H9 (cell line): Measurements from ENCODE around the gene C9orf43. TPM values are rescaled to one million over a fixed set of nuclear protein-coding genes. Genes with fewer than 3 reads are reported as not detected.

Source experiments
- DNase-seq: peaks from one replicate; pipeline ENCODE4 v3.0.0-alpha.2; 2017
- H2AFZ ChIP-seq: one replicate; pipeline ENCODE4 v1.6.1; 2013; ENCODE audit warnings: mild to moderate bottlenecking, low read length, control low read depth, moderate library complexity
- H2AK5ac ChIP-seq: 2 replicates; pipeline ENCODE4 v1.6.1; 2013; ENCODE audit warnings: low read length, control low read depth, mixed read lengths; ENCODE audit not compliant: insufficient read length
- H2BK120ac ChIP-seq: one replicate; pipeline ENCODE4 v1.6.1; 2013; ENCODE audit warnings: low read depth, mild to moderate bottlenecking, low read length, control low read depth, inconsistent platforms; ENCODE audit not compliant: poor library complexity, severe bottlenecking
- H2BK12ac ChIP-seq: 2 replicates; pipeline ENCODE4 v1.6.1; 2013; ENCODE audit warnings: low read length, control low read depth, mixed read lengths, low read depth; ENCODE audit not compliant: insufficient read length
- H2BK15ac ChIP-seq: 2 replicates; pipeline ENCODE4 v1.6.1; 2013; ENCODE audit warnings: low read depth, low read length, control low read depth
- H2BK20ac ChIP-seq: one replicate; pipeline ENCODE4 v1.6.1; 2013; ENCODE audit warnings: low read depth, mild to moderate bottlenecking, low read length, control low read depth, inconsistent platforms; ENCODE audit not compliant: poor library complexity, severe bottlenecking
- H2BK5ac ChIP-seq: 2 replicates; pipeline ENCODE4 v1.6.1; 2013; ENCODE audit warnings: low read length, control low read depth, mixed read lengths; ENCODE audit not compliant: insufficient read length
- H3K14ac ChIP-seq: 2 replicates; pipeline ENCODE4 v1.6.1; 2013; ENCODE audit warnings: low read length, control low read depth; ENCODE audit not compliant: insufficient read depth
- H3K18ac ChIP-seq: 2 replicates; pipeline ENCODE4 v1.6.1; 2013; ENCODE audit warnings: low read depth, mild to moderate bottlenecking, mixed read lengths, low read length, control low read depth; ENCODE audit not compliant: insufficient read length
- H3K23ac ChIP-seq: 2 replicates; pipeline ENCODE4 v1.6.1; 2013; ENCODE audit warnings: low read length, control low read depth, mixed read lengths, low read depth; ENCODE audit not compliant: insufficient read length
- H3K23me2 ChIP-seq: 2 replicates; pipeline ENCODE4 v1.6.1; 2013; ENCODE audit warnings: low read depth, mild to moderate bottlenecking, mixed read lengths, low read length, control low read depth; ENCODE audit not compliant: insufficient read length, poor library complexity, severe bottlenecking
- H3K27ac ChIP-seq: 2 replicates; pipeline ENCODE4 v1.5.1; 2013; ENCODE audit warnings: low read length, control low read depth, mixed read lengths, low read depth; ENCODE audit not compliant: insufficient read length
- H3K27me3 ChIP-seq: 2 replicates; pipeline ENCODE4 v1.6.1; 2013; ENCODE audit warnings: low read length, control low read depth, inconsistent platforms; ENCODE audit not compliant: insufficient read depth
- H3K4ac ChIP-seq: 2 replicates; pipeline ENCODE4 v1.6.1; 2013; ENCODE audit warnings: low read depth, mild to moderate bottlenecking, control low read depth, inconsistent platforms, low read length, moderate library complexity
- H3K4me1 ChIP-seq: 2 replicates; pipeline ENCODE4 v1.6.1; 2013; ENCODE audit warnings: low read length, control low read depth, inconsistent platforms; ENCODE audit not compliant: insufficient read depth
- H3K4me2 ChIP-seq: 2 replicates; pipeline ENCODE4 v1.6.1; 2013; ENCODE audit warnings: low read length, control low read depth, mixed read lengths; ENCODE audit not compliant: insufficient read length, insufficient read depth
- H3K56ac ChIP-seq: 2 replicates; pipeline ENCODE4 v1.6.1; 2013; ENCODE audit warnings: low read depth, mild to moderate bottlenecking, mixed read lengths, low read length, control low read depth; ENCODE audit not compliant: insufficient read length
- H3K79me1 ChIP-seq: 2 replicates; pipeline ENCODE4 v1.6.1; 2013; ENCODE audit warnings: low read depth, mild to moderate bottlenecking, moderate library complexity, low read length, control low read depth, inconsistent platforms; ENCODE audit not compliant: insufficient read depth, poor library complexity, severe bottlenecking
- H3K79me2 ChIP-seq: 2 replicates; pipeline ENCODE4 v1.6.1; 2013; ENCODE audit warnings: low read length, control low read depth, inconsistent platforms; ENCODE audit not compliant: insufficient read depth
- H3K9ac ChIP-seq: 2 replicates; pipeline ENCODE4 v1.6.1; 2013; ENCODE audit warnings: low read length, control low read depth, mixed read lengths; ENCODE audit not compliant: insufficient read length; ENCODE audit errors: extremely low read depth
- H3K9me3 ChIP-seq: one replicate; pipeline ENCODE4 v1.6.1; 2013; ENCODE audit warnings: low read depth, low read length, inconsistent platforms; ENCODE audit not compliant: control insufficient read depth
- H3T11ph ChIP-seq: one replicate; pipeline ENCODE4 v1.6.1; 2013; ENCODE audit warnings: mild to moderate bottlenecking, low read length, control low read depth, inconsistent platforms
- H4K20me1 ChIP-seq: one replicate; pipeline ENCODE4 v1.6.1; 2013; ENCODE audit not compliant: control insufficient read depth, insufficient read length, insufficient read depth
- H4K5ac ChIP-seq: 2 replicates; pipeline ENCODE4 v1.6.1; 2013; ENCODE audit warnings: low read depth, mild to moderate bottlenecking, mixed read lengths, low read length, control low read depth; ENCODE audit not compliant: insufficient read length
- H4K8ac ChIP-seq: replicated peaks from 2 replicates; pipeline ENCODE4 v1.6.1; 2013; ENCODE audit warnings: low read length, control low read depth, mixed read lengths, low read depth; ENCODE audit not compliant: insufficient read length
- H4K91ac ChIP-seq: 2 replicates; pipeline ENCODE4 v1.6.1; 2013; ENCODE audit warnings: low read depth, mild to moderate bottlenecking, moderate library complexity, mixed read lengths, low read length, control low read depth; ENCODE audit not compliant: insufficient read length
- H3K27ac Mint-ChIP-seq, 3 experiments: 2 replicates in 2 of 3; 3 replicates in 1 of 3; pipeline ENCODE4 v1.8.0; 2020 to 2021; ENCODE audit warnings: mixed read lengths in 3 of 3, mild to moderate bottlenecking in 1 of 3, moderate library complexity in 1 of 3
- H3K27me3 Mint-ChIP-seq: 2 replicates; pipeline ENCODE4 v1.8.0; 2021; ENCODE audit warnings: low read depth, mild to moderate bottlenecking, moderate library complexity, mixed read lengths
- H3K36me3 Mint-ChIP-seq, 3 experiments: 2 replicates in 2 of 3; 3 replicates in 1 of 3; pipeline ENCODE4 v1.8.0; 2020 to 2021; ENCODE audit warnings: low read depth in 3 of 3, mixed read lengths in 3 of 3; ENCODE audit not compliant: insufficient read depth in 1 of 3
- H3K4me1 Mint-ChIP-seq, 2 experiments: 2 replicates each; pipeline ENCODE4 v1.8.0; 2020; ENCODE audit warnings: mixed read lengths in 2 of 2
- H3K4me3 Mint-ChIP-seq, 2 experiments: 2 replicates in 1 of 2; 3 replicates in 1 of 2; pipeline ENCODE4 v1.8.0; 2020 to 2021; ENCODE audit warnings: mild to moderate bottlenecking in 2 of 2, mixed read lengths in 2 of 2, moderate library complexity in 1 of 2
- H3K9me3 Mint-ChIP-seq, 2 experiments: 2 replicates in 1 of 2; 3 replicates in 1 of 2; pipeline ENCODE4 v1.8.0; 2020; ENCODE audit warnings: mild to moderate bottlenecking in 2 of 2, mixed read lengths in 2 of 2, moderate library complexity in 1 of 2
- WGBS: extraction: QIAGEN DNeasy Blood & Tissue Kit; methylation state at CpG from one replicate; pipeline ENCODE4 v1.1.7; 2013; ENCODE audit warnings: missing lambda C conversion rate, low lambda C conversion rate, mixed read lengths; ENCODE audit not compliant: insufficient read length; ENCODE audit errors: extremely low coverage; 5-methylcytosine and 5-hydroxymethylcytosine counted together
- total RNA-seq: library from RNA; stranded (reverse); gene quantifications from 2 replicates; pipeline ENCODE4 v1.2.1, GENCODE V29; 2021
- TF ChIP-seq, protein P1 (sequence below): fragments of 200-600 bp; sonication (generic); conservative IDR thresholded peaks from 3 replicates; pipeline ENCODE4 v1.8.0; 2021; ENCODE audit warnings: antibody characterized with exemption, mild to moderate bottlenecking

C9orf43 gene
- total RNA-seq, 1 experiment from 2014 or later = 0.57 TPM

GRCh38 chr9:113393281-113393680 lies 17.3 kb upstream of the C9orf43 start:
- H3K4me1 Mint-ChIP-seq = no peaks in the 10 kb centered on the region
- no peak overlapping the region for H3K27ac Mint-ChIP-seq

More at GRCh38 chr9:113393281-113393680, 17.3 kb upstream of the C9orf43 start:
- TF ChIP-seq, protein P1, sequence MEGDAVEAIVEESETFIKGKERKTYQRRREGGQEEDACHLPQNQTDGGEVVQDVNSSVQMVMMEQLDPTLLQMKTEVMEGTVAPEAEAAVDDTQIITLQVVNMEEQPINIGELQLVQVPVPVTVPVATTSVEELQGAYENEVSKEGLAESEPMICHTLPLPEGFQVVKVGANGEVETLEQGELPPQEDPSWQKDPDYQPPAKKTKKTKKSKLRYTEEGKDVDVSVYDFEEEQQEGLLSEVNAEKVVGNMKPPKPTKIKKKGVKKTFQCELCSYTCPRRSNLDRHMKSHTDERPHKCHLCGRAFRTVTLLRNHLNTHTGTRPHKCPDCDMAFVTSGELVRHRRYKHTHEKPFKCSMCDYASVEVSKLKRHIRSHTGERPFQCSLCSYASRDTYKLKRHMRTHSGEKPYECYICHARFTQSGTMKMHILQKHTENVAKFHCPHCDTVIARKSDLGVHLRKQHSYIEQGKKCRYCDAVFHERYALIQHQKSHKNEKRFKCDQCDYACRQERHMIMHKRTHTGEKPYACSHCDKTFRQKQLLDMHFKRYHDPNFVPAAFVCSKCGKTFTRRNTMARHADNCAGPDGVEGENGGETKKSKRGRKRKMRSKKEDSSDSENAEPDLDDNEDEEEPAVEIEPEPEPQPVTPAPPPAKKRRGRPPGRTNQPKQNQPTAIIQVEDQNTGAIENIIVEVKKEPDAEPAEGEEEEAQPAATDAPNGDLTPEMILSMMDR = no peak
- no peak overlapping the region for H2BK20ac ChIP-seq
- Mint-ChIP-seq H3K27me3 (no peaks in the 10 kb centered on the region), H3K36me3 (peaks cover 3 to 32% (median 24%) of the 10 kb centered on the region in 3 experiments; a peak in 5 of 7 replicates), H3K9me3 (no peaks in the 10 kb centered on the region), H3K4me3 (no peak overlapping the region)
- H3K23me2 ChIP-seq = no peaks in the 10 kb centered on the region
- no peak overlapping the region for H3K18ac ChIP-seq
- H2BK120ac ChIP-seq = no peak overlapping the region
- H3K4ac ChIP-seq = no peak overlapping the region
- H4K91ac ChIP-seq = no peak overlapping the region
- H3K56ac ChIP-seq = no peak overlapping the region
- H3K14ac ChIP-seq = no peak overlapping the region
- no peak overlapping the region for H3K4me2 ChIP-seq
- H4K8ac ChIP-seq = no peak overlapping the region
- DNase-seq = no peak
- no peak overlapping the region for H3K27ac ChIP-seq
- no peaks in the 10 kb centered on the region for H3K9me3 ChIP-seq
- H3T11ph ChIP-seq = no peak overlapping the region
- H2BK12ac ChIP-seq = no peak overlapping the region
- no peak overlapping the region for H2BK15ac ChIP-seq
- no peak overlapping the region for H2AFZ ChIP-seq
- H3K79me1 ChIP-seq = no peaks in the 10 kb centered on the region
- H2BK5ac ChIP-seq = no peak overlapping the region
- no peaks in the 10 kb centered on the region for H3K4me1 ChIP-seq
- H2AK5ac ChIP-seq = no peak overlapping the region
- H4K5ac ChIP-seq = no peak overlapping the region
- H3K27me3 ChIP-seq = no peaks in the 10 kb centered on the region
- WGBS = no CpG with 5 or more reads among the region's 7 CpGs
- H3K79me2 ChIP-seq = no peaks in the 10 kb centered on the region
- no peak overlapping the region for H3K9ac ChIP-seq
- H3K23ac ChIP-seq = no peak overlapping the region
- H4K20me1 ChIP-seq = no peaks in the 10 kb centered on the region
